GM23248 (cell line): ENCODE measurements around the gene GOLGA6L25.
"Not testable (repeated sequence)": the region's sequence is repeated elsewhere in the genome, so short reads cannot be mapped to it uniquely, and the experiment has no call there.

Source experiments
- EZH2 ChIP-seq: fragments of 200-600 bp; sonication (generic); IDR thresholded peaks from 2 replicates; pipeline ENCODE4 v1.6.1; 2018; ENCODE audit warnings: antibody characterized with exemption, mild to moderate bottlenecking; ENCODE audit not compliant: insufficient read depth, poor library complexity, severe bottlenecking
- EZH2phosphoT487 ChIP-seq: fragments of 200-600 bp; sonication (generic); IDR thresholded peaks from 2 replicates; pipeline ENCODE4 v1.6.1; 2018; ENCODE audit warnings: antibody characterized with exemption, moderate library complexity, mild to moderate bottlenecking, low read depth; ENCODE audit not compliant: insufficient read depth

- not testable (repeated sequence) for TF ChIP-seq EZH2phosphoT487, EZH2
These were observed 48.8 kb downstream of the GOLGA6L25 start for GRCh38 chr15:28602152-28602551.
